GM21786 (cell line): ENCODE measurements around the gene CD48.

ENCODE experiments used
- ATAC-seq: cut with Tn5 transposase; IDR thresholded peaks from one replicate; pipeline ENCODE4 v1.9.1; 2021; ENCODE audit not compliant: unreplicated experiment

Gene CD48, protein sequence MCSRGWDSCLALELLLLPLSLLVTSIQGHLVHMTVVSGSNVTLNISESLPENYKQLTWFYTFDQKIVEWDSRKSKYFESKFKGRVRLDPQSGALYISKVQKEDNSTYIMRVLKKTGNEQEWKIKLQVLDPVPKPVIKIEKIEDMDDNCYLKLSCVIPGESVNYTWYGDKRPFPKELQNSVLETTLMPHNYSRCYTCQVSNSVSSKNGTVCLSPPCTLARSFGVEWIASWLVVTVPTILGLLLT

DNA sequence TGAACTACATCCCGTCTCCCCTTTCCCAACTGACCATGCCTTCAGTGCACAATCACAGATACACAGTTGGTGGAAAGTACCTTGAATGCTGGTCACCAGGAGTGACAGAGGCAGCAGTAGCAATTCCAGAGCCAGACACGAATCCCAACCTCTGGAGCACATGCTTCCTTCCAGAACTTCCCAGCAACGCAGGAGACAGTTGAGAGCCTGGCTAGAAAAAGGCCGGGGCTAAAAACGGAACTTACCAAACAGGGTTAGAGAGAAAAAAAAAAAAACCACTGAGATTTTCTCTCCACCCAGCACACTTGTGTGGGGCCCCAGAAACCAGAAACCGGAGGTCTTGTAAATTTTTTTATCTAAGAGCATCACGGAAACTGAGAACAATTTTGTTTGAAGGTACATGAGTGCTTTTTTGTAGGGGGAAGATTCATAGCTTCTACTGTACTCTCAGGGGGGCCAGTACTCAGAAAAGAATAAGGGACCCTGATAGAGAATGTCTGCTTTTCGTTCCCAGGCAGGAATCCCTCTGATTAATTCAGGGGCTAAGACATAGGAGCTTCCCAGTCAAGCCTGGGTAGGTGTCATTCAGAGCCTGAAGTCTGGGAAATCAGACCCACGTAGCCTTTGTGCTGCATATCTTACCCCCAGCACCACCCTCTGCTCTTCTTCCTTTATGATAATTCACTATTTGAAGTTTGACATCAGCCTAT lies at the start of gene CD48:
CD48 (minus strand) TSS at position 221 of the 710 bp plus-strand sequence; CDS start at position 162, 59 bp downstream.
- ATAC-seq = peak; percentile 35

DNA sequence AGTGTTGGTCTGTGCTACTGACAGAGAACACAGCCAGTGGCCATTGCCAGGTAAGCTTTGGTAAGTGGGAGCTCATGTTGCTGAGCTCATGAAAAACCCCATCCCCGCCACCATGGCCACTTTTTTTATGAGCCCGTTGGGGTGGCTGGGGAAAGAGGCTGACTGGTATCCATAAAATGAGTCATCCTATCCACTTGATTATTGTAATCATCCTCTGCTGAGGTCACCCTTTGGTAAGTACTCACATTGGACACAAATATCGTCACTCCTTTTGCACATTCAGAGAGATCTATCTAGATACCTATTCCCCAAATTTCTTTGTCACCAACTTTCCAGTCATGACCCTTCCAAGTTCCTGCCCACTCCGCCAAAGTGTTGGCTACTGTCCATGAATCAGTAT lies 49.4 kb upstream of the CD48 start:
- ATAC-seq = no peak

DNA sequence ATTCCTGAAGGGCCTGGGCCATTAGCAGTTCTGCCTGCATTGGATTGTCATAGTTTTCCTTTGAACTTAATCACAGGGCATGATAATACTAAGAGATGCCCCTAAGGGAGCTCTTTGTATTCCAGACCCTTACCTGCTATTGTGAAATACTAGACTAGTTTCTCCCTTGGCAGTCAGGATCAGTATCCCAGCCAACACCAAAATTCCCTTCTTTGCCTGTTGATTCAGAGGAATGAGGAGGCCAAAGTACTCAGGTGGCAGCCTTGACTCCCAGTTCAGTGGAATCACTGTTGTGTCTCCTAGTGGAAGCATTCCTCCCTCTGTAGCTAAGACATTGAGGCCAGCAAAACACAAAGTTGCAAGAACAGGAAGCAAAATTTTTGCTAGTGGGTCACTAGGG lies 48.1 kb upstream of the CD48 start:
- ATAC-seq = no peak

DNA sequence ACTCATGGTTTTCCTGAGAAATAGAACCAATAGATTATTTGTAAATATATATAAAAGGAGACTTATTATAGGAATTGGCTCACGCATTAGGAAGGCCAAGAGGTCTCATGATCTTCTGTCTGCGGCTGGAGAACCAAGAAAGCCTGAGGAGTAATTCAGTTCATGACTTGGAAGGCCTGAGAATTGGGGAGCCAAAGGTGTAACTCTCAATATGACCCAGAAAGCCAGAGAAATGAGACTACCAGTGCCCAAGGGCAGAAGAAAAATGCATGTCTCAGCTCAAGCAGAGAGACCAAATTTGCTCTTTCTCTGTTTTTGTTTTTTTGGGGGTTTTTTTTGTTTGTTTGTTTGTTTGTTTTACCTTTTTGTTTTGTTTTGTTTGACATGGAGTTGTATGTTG lies 46.9 kb upstream of the CD48 start:
- ATAC-seq = no peak

DNA sequence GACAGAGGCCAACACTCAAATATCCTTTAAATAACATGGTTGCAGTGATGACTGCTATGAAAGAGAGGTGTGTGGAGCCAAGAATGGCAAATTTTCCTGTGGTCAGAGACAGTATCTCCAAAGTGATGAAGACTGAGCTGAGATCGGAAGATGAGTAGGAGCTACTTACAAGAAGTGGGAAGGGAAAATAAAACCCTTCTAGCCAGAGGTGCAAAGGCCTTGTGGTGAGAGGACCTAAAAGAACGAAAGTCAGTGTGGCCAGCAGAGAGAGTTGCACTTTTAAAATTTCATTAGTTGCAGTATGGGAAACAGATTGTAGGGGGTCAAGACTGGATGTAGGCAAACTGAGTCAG lies 45.2 kb upstream of the CD48 start:
- no peak for ATAC-seq

DNA sequence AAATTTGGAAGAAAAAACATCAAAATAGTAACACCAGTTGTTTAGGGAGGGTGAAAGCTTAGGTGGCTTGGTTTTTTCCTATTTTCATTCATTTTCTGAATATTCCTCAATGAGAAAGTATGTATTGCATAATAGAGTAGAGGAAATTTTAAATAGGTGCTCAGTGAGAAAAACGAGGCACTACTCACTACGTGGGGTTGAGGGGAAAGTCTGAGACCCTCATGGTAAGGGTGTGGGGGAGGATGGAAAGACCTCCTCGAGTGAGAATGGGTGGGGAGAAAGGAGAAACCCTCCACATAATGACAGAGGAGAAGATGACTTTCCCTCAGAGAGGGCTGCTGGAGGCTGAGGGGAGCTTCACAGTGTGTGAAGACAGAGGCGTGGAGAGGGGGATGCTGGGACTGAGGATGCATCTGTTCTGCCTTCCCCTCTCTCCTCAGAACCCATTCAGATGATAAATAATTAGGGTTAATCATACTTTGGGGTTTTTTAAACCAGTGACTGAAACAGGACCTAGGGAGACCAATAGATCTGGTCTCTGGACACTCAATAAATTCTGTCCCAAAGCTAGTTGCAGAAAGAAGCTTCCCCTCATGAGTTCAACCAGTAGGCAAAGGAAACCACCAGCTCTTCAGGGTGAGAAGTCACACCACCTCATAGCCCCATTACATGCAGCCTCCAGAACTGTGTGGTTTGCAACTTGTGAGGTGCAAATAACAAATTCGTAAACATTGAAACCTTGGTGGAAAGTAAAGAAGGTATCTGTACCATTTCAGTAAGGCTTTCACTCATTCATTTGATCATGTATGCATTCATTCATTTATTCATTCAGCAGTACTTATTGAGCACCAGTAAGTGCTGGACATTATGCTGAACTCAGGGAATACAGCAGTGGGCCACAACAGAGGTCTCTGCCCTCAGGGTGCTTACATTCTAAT lies 44.6 kb upstream of the CD48 start:
- no peak for ATAC-seq

DNA sequence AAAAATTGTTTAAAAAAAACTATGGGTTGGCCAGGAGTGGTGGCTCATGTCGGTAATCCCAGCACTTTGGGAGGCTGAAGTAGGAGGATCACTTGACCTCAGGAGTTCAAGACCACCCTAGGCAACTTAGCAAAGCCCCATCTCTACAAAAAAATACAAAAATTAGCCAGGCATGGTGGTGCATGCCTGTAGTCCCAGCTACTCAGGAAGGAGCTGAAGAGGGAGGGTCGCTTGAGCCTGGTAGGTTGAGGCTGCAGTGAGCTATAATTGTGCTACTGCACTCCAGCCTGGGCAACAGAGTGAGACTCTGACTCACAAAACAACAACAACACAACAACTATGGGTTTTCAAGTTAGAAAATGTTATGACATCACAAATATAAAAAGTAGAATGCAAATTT lies 43.8 kb upstream of the CD48 start:
- ATAC-seq = no peak

DNA sequence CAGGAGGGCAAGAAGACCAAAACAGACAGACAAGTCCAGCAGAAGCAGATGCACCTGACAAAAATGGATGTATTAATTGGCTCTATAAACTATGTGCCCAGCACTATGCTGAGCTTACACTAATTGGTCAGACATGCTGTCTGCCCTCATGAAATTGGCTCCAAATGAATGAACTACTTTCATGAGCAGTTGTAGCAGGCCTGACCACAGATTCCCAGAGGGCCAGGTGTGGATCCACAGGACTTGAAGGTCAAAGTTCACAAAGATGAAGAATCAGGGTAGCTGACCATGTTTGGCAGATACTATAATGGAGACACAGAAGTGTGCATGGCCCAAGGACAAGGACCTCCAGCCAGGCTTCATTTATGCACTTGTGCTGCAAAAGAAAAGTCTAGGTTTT lies 42.0 kb upstream of the CD48 start:
- no peak for ATAC-seq

DNA sequence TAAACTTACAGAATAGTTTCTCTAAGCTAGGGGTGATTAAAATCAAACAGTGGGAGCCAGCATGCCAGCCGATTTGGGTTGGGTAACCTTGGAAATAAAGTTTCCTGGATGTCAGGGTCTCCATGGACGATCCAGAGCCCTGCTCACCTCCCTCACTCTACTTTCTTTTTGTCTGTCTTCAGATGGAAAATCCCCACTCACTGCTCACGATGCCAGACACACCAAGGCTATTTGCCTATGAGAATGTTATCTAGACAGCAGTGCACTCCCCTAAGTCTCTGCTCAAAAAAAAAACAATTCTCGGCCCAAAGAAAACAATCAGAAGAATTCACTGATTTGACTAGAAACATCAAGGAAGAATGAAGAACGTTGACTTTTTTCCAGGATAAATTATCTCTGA lies 41.3 kb upstream of the CD48 start:
- ATAC-seq = no peak

DNA sequence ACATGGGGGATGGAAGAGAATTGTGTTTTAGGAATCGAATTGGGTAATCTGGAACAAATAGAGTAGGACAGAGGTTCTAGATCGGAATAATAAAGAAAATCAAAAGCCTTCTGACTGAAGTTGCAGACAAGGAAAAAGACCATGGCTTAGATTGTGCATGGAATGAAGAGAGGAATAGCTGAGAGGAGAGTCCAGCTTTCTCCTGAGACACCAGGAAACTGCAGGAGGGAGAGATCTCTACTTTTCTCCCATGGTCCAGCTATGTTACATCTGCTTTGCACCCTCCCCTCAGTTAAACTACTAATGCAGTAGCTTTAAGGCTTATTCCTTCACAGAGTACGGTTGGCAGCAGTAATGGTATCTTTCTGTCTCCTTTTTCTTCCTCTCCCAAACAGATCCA lies 40.8 kb upstream of the CD48 start:
- no peak for ATAC-seq

DNA sequence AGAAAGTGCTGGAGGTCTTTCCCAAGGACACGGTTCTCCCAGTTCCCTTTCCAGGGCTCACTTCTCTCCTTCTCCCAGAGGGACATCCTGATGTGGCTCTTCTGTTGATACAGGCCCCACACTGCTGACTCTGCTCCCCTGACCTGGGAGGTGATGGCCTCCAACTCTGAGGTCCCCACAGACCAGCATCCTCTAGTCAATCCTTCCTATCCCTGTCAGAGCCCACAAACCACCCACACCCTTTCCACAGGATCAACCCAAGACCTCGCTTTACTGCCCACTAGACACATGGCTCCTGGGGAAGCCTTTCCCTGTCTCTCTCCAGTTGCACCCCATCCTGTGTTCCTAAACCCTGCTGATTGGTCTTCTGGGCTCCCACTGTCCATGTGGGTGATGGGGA lies 39.0 kb upstream of the CD48 start:
- ATAC-seq = no peak

DNA sequence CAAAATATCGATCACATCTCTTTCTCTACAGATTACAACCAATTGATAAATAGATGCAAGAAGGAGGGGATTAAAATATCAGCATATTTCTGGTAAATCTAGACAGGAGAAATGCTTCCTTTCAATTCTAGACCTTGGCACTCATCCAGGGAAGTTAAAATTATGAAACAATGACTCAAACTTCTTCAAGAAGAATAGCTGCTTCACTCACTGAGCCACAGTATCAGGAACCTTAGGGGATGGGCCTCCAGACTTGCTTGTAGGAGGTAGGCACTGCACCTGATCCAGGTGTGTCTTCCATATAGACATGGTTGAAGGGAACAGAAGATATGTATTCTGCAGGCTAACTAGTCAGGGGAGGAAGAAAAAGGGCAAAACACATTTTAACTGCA lies 37.3 kb upstream of the CD48 start:
- no peak for ATAC-seq

DNA sequence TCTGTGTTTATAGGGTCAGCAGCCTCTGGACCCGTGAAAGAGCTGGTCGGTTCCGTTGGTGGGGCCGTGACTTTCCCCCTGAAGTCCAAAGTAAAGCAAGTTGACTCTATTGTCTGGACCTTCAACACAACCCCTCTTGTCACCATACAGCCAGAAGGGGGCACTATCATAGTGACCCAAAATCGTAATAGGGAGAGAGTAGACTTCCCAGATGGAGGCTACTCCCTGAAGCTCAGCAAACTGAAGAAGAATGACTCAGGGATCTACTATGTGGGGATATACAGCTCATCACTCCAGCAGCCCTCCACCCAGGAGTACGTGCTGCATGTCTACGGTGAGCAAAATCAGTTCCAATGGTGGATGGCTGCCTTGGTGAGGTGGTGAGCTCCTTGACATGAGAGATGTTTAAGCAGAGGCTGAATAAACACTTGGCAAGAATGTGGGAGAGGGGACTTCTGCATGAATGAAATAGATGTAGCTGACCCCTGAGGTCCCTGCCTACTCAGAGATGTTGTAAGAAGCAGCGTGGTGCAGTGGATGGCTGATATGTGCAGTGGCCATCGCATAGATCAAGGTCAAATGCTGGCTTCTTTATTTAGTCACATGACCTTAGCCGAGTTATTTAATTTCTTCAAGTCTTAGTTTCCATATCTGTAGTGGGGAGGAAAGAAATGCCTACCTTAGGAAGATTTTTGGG lies 36.7 kb upstream of the CD48 start:
- ATAC-seq = no peak

DNA sequence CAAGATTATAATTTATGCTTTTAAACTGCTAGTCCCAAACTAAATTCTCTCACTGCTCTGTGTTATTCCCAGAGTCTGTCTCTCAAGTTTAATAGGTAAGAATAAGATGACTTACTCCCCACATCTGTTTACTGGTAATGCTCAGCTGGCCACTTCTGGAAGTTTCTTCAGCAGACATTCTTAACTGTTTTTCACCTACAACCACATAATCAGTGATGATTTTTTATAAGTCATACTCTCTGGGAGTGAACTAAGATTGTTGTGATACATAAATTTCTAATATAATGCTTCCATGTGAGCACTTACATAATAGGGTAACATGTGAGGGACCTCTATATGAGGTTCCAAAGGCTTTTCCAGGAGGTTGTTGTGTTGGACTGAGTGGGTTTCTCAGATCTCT lies 36.1 kb upstream of the CD48 start:
- no peak for ATAC-seq

DNA sequence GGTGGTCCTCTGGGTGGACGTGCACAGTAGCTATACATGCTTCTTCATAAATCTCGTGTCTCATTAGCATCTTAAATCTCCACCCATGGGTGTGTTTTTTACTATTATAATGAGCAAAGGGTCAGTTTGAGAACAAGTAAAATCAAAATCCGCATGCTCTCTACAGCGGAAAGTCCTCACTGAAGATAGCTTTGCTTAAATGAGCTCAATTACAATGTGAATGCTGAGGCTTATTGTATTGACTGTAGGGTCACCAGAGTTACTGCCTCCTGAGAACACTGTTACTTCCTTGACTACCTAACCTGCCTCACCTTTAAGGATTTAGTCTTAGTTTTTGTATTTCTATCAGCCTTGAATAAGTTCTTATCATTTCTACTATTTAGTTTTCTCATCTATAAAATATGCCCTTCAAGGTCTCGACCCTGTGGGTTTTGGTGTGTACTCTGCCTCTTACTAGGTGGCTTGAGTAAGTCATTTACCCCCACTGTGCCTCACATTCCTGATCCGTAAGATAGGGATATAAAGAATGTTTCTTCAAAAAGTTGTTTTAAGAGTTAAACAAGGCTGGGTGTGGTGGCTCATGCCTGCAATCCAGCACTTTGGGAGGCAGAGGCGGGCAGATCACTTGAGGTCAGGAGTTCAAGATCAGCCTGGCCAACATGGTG lies 35.3 kb upstream of the CD48 start:
- ATAC-seq = no peak

DNA sequence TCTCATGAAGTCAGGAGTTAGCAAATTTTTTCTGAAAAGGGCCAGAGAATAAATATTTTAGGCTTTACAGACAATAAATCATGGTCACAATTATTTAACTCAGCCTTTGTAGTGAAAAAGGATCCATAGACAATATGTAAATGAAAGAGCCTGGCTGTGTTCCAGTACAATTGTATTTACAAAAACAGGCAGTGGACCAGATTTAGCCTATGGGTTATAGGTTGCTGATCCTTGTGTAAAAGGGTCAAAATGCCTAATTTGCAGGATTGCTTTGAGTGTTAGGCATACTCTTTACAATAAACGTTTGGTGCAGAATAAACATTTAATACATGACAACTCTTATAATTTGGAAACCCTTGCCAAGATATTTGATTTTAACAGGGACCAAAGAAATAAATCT lies 33.9 kb upstream of the CD48 start:
- ATAC-seq = no peak

DNA sequence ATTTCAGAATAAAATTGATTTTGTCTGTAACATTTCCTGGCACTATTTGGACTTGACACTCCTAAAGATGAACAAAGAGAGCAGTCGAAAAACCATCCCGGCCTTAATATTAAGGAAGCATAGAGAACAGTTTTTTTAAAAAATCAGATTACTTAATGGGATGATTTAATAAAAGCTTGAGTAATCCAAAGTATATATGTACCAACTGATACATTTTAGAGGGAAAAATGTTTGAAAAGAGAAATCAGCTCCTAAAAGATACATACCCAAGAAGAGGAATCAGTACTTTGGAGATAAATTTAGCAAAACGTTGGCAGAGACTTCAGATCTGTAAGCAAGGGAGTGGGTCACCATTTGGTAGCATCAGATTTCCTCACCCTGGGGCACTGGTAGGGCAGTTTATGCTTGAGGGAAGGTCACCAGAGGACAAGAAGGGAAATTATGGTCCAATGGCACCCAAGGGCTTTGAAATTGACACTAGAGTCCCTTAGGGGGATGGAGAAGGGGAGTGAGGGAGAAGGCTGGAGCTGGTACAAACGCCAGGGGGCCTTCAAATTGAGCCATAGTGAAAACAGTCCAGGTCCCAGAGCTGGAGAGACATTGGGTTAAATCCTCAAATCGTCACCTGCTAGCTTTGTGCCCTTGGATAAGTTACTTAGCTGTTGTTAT lies 33.4 kb upstream of the CD48 start:
- ATAC-seq = no peak

DNA sequence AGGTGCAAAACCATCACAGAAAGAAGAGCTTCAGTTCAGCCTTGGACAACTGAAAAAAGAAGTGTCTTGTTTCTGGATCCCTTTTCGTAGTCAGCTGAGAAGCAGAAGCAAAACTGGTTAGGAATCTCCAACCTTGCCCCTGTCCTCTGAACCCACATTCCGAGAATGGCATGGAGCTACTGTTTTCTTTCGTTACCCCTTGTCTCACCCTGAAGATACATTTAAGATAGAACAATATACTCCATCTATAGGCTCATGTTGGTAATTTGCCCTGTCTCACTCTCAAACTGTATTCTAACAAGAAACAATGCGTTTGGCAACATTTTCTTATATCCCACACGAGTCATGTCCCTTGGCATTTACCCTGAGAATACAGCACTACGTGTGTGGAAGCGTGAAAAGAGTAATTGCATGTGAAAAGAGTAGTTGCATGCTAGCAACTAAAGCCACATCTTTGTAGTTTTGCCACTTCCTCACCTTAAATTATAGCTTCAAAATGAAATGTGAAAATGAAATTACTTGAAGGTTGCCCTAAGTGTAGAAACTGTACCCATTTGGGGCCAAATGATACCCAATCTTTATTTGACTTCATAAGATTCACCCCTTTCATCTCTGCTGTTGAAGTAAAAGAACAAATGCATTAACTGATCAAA lies 32.7 kb upstream of the CD48 start:
- ATAC-seq = peak; percentile 27

DNA sequence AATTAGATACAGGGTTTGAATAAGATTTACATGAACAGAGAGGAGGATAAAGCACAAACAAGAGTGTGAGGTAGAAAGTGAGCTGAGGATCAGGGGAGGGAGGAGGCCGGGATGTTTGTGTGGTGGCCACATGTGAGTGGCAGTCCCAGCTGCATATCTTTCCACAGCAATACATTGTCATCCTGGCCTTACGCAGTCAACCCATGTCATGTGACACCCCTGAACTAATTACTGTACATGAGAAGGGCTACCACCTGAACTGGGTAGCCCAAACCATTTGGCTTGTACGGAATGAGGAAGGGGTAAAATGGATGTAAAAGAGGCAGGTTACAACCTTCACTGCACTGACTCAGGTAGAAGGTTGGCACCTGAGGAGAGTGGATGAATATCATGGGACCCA lies 31.6 kb upstream of the CD48 start:
- no peak for ATAC-seq
